ENCODE measurements around the gene ZNF488.

Gene ZNF488

GRCh38 chr10:47381427-47382379 is 2.4 kb downstream of the ZNF488 start:
- DNase-seq (ENCODE audit: low read depth in 2 of 2) = no peak

GRCh38 chr10:47381103-47381395 is 3.0 kb downstream of the ZNF488 start:
- no peak for DNase-seq (ENCODE audit: low read depth in 2 of 2)

GRCh38 chr10:47380341-47381102 is 3.6 kb downstream of the ZNF488 start:
- no peak for DNase-seq (ENCODE audit: low read depth in 2 of 2)

- no peak for DNase-seq (ENCODE audit: low read depth in 2 of 2)
These were observed 4.2 kb downstream of the ZNF488 start for GRCh38 chr10:47379901-47380300.

- no peak for DNase-seq (ENCODE audit: low read depth in 2 of 2)
These were observed 4.7 kb downstream of the ZNF488 start for GRCh38 chr10:47379445-47379785.

- no peak for DNase-seq (ENCODE audit: low read depth in 2 of 2)
These were observed 5.3 kb downstream of the ZNF488 start for GRCh38 chr10:47378606-47379444.

- DNase-seq (ENCODE audit: low read depth in 2 of 2) = no peak
These were observed 5.9 kb downstream of the ZNF488 start for GRCh38 chr10:47378183-47378510.

- DNase-seq (ENCODE audit: low read depth in 2 of 2) = no peak
These were observed 7.4 kb downstream of the ZNF488 start for GRCh38 chr10:47376522-47377220.

GRCh38 chr10:47374611-47375536 is 9.2 kb downstream of the ZNF488 start:
- no peak for DNase-seq (ENCODE audit: low read depth in 2 of 2)

- no peak for DNase-seq (ENCODE audit: low read depth in 2 of 2)
These were observed 11.4 kb downstream of the ZNF488 start for GRCh38 chr10:47372726-47373125.

- DNase-seq (ENCODE audit: low read depth in 2 of 2) = no peak
These were observed 12.2 kb downstream of the ZNF488 start for GRCh38 chr10:47371629-47372485.

GRCh38 chr10:47370878-47371277 is 13.2 kb downstream of the ZNF488 start:
- DNase-seq (ENCODE audit: low read depth in 2 of 2) = no peak

GRCh38 chr10:47370015-47370767 is 13.9 kb downstream of the ZNF488 start:
- DNase-seq (ENCODE audit: low read depth in 2 of 2) = no peak

- no peak for DNase-seq (ENCODE audit: low read depth in 2 of 2)
These were observed 14.7 kb downstream of the ZNF488 start for GRCh38 chr10:47369251-47369894.

- DNase-seq (ENCODE audit: low read depth in 2 of 2) = no peak
These were observed 15.5 kb downstream of the ZNF488 start for GRCh38 chr10:47368431-47369180.

- DNase-seq (ENCODE audit: low read depth in 2 of 2) = no peak
These were observed 16.4 kb downstream of the ZNF488 start for GRCh38 chr10:47367646-47368045.

GRCh38 chr10:47366731-47367460 is 17.2 kb downstream of the ZNF488 start:
- no peak for DNase-seq (ENCODE audit: low read depth in 2 of 2)
